Endothelial cell of umbilical vein (primary cell): ENCODE results near the gene PPP4R4.
A peak's percentile ranks its signal among the peaks of the same experiment; 100 is the strongest.

ENCODE experiments used
- EZH2 ChIP-seq: IDR thresholded peaks from 2 replicates; pipeline ENCODE4 v1.6.1; 2012; ENCODE audit warnings: borderline replicate concordance, low read depth, mild to moderate bottlenecking, moderate library complexity, low read length, inconsistent platforms; ENCODE audit not compliant: severe bottlenecking
- FOS ChIP-seq: IDR thresholded peaks from 2 replicates; pipeline ENCODE4 v1.6.1; 2011; ENCODE audit warnings: mild to moderate bottlenecking, low read length, moderate library complexity, borderline replicate concordance; ENCODE audit not compliant: insufficient read depth
- MYC ChIP-seq: IDR thresholded peaks from one replicate; pipeline ENCODE4 v1.6.1; 2011; ENCODE audit warnings: mild to moderate bottlenecking, low read depth, low read length
- POLR2A ChIP-seq: IDR thresholded peaks from 2 replicates; pipeline ENCODE4 v1.6.1; 2012; ENCODE audit warnings: low read depth, mild to moderate bottlenecking, control low read depth, low read length
- POLR2AphosphoS5 ChIP-seq: IDR thresholded peaks from 2 replicates; pipeline ENCODE4 v1.6.1; 2012; ENCODE audit warnings: low read depth, mild to moderate bottlenecking, control low read depth, low read length, moderate library complexity; ENCODE audit not compliant: insufficient read depth
- TF ChIP-seq, protein P1 (sequence below), 2 donors: IDR thresholded peaks; 1 replicate in 1 of 2; 2 replicates in 1 of 2; pipeline ENCODE4 v1.5.1; 2011; ENCODE audit warnings: low read length in 2 of 2, mild to moderate bottlenecking in 2 of 2, moderate library complexity in 2 of 2, control low read depth in 1 of 2, inconsistent platforms in 1 of 2, low read depth in 1 of 2; ENCODE audit not compliant: insufficient read depth in 1 of 2; ENCODE audit errors: extremely low read depth in 1 of 2

DNA sequence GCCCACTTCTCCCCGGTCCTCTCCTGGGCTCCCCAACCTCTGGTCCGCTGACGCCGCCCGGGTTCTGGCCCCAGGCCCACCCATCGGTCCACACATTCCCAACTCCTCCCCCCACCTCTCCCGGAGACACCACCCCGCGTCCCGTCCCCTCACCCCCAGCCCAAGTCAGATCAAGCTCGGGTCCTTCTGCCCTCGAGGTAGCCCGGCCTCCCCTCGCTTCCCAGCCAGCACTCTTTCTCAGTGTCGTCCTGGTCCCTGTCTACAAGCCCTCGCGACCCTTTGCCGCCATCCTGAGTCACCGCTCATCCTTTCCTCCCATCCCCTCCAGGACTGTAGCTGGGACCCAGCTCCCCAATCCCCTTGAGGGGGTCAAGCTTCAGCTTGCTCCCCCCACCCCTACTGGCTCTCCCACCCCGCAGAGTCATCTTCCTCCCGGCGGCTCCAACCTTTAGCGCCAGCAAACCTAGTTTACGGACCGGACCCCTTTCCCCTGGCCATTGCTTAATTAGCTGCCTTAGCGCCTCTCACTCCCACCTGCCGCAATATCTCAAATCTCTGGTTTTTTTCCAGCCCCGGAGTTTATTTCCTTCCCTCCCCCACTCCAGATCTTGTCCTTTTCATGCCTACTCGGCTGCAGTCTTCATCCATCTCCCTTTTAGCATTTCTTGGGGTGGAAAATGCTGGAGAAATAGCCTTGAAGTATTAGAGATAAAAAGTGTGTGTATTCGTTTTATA is 1.1 kb downstream of the PPP4R4 start:
- TF ChIP-seq, protein P1, sequence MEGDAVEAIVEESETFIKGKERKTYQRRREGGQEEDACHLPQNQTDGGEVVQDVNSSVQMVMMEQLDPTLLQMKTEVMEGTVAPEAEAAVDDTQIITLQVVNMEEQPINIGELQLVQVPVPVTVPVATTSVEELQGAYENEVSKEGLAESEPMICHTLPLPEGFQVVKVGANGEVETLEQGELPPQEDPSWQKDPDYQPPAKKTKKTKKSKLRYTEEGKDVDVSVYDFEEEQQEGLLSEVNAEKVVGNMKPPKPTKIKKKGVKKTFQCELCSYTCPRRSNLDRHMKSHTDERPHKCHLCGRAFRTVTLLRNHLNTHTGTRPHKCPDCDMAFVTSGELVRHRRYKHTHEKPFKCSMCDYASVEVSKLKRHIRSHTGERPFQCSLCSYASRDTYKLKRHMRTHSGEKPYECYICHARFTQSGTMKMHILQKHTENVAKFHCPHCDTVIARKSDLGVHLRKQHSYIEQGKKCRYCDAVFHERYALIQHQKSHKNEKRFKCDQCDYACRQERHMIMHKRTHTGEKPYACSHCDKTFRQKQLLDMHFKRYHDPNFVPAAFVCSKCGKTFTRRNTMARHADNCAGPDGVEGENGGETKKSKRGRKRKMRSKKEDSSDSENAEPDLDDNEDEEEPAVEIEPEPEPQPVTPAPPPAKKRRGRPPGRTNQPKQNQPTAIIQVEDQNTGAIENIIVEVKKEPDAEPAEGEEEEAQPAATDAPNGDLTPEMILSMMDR (IDR thresholded peaks at IDR 0.05; ENCODE audit: extremely low read depth in 1 of 2, insufficient read depth in 1 of 2, low read depth in 1 of 2, low read length in 2 of 2), result no peak
- TF ChIP-seq POLR2A (no peak), EZH2 (peak; percentile 70), FOS (no peak), POLR2AphosphoS5 (no peak), MYC (no peak)
